ENCODE data around the gene UROC1.

Gene UROC1

GRCh38 chr3:126480861-126481260 is 36.7 kb downstream of the UROC1 start:
- H4K20me1 ChIP-seq (ENCODE audit: insufficient read depth) = no peaks in the 10 kb centered on the region
- H3K79me2 ChIP-seq (ENCODE audit: insufficient read depth, low read depth) = no peaks in the 10 kb centered on the region
- no peak overlapping the region for H3K4me2 ChIP-seq
- H3K4me3 ChIP-seq (IDR thresholded peaks at IDR 0.05; ENCODE audit: insufficient read depth, low read depth, low read length) = no peak overlapping the region
- TF ChIP-seq CTCF (conservative IDR thresholded peaks at IDR 0.05; ENCODE audit: low read depth, low read length) = no peak
- H3K4me1 ChIP-seq (ENCODE audit: low read depth, poor library complexity, severe bottlenecking) = peaks cover 4% of the 10 kb centered on the region
- no peaks in the 10 kb centered on the region for H3K36me3 ChIP-seq (ENCODE audit: insufficient read depth)
- no peak overlapping the region for H3K9ac ChIP-seq
- no peak overlapping the region for H2AFZ ChIP-seq (ENCODE audit: low read depth)
- H3K27me3 ChIP-seq (ENCODE audit: insufficient read depth, low read depth) = no peaks in the 10 kb centered on the region
- no peak overlapping the region for H3K27ac ChIP-seq

GRCh38 chr3:126480206-126480605 is 37.4 kb downstream of the UROC1 start:
- H3K4me3 ChIP-seq (IDR thresholded peaks at IDR 0.05; ENCODE audit: insufficient read depth, low read depth, low read length) = no peak overlapping the region
- no peak overlapping the region for H3K4me2 ChIP-seq
- H3K27ac ChIP-seq = no peak overlapping the region
- no peak for TF ChIP-seq CTCF (conservative IDR thresholded peaks at IDR 0.05; ENCODE audit: low read depth, low read length)
- no peaks in the 10 kb centered on the region for H4K20me1 ChIP-seq (ENCODE audit: insufficient read depth)
- H3K9ac ChIP-seq = no peak overlapping the region
- H3K27me3 ChIP-seq (ENCODE audit: insufficient read depth, low read depth) = no peaks in the 10 kb centered on the region
- H3K79me2 ChIP-seq (ENCODE audit: insufficient read depth, low read depth) = no peaks in the 10 kb centered on the region
- peaks cover 4% of the 10 kb centered on the region for H3K4me1 ChIP-seq (ENCODE audit: low read depth, poor library complexity, severe bottlenecking)
- no peak overlapping the region for H2AFZ ChIP-seq (ENCODE audit: low read depth)
- H3K36me3 ChIP-seq (ENCODE audit: insufficient read depth) = no peaks in the 10 kb centered on the region

- no peak overlapping the region for H3K9ac ChIP-seq
- no peaks in the 10 kb centered on the region for H3K27me3 ChIP-seq (ENCODE audit: insufficient read depth, low read depth)
- no peak for TF ChIP-seq CTCF (conservative IDR thresholded peaks at IDR 0.05; ENCODE audit: low read depth, low read length)
- no peak overlapping the region for H3K4me2 ChIP-seq
- H4K20me1 ChIP-seq (ENCODE audit: insufficient read depth) = no peaks in the 10 kb centered on the region
- H2AFZ ChIP-seq (ENCODE audit: low read depth) = no peak overlapping the region
- H3K79me2 ChIP-seq (ENCODE audit: insufficient read depth, low read depth) = peaks cover 4% of the 10 kb centered on the region; the same call in 1 of the 2 replicates
- H3K36me3 ChIP-seq (ENCODE audit: insufficient read depth) = no peaks in the 10 kb centered on the region
- H3K27ac ChIP-seq = no peak overlapping the region
- H3K4me1 ChIP-seq (ENCODE audit: low read depth, poor library complexity, severe bottlenecking) = peaks cover 5% of the 10 kb centered on the region
- no peak overlapping the region for H3K4me3 ChIP-seq (IDR thresholded peaks at IDR 0.05; ENCODE audit: insufficient read depth, low read depth, low read length)
Observed at GRCh38 chr3:126479642-126480041, 37.9 kb downstream of the UROC1 start.

GRCh38 chr3:126478581-126479310 is 38.8 kb downstream of the UROC1 start:
- no peak overlapping the region for H3K4me2 ChIP-seq
- H4K20me1 ChIP-seq (ENCODE audit: insufficient read depth) = no peaks in the 10 kb centered on the region
- no peak for TF ChIP-seq CTCF (conservative IDR thresholded peaks at IDR 0.05; ENCODE audit: low read depth, low read length)
- H3K79me2 ChIP-seq (ENCODE audit: insufficient read depth, low read depth) = peaks cover 13% of the 10 kb centered on the region
- H3K36me3 ChIP-seq (ENCODE audit: insufficient read depth) = no peaks in the 10 kb centered on the region
- no peak overlapping the region for H3K4me3 ChIP-seq (IDR thresholded peaks at IDR 0.05; ENCODE audit: insufficient read depth, low read depth, low read length)
- no peak overlapping the region for H2AFZ ChIP-seq (ENCODE audit: low read depth)
- H3K9ac ChIP-seq = no peak overlapping the region
- H3K27me3 ChIP-seq (ENCODE audit: insufficient read depth, low read depth) = no peaks in the 10 kb centered on the region
- no peak overlapping the region for H3K27ac ChIP-seq
- peaks cover 14% of the 10 kb centered on the region for H3K4me1 ChIP-seq (ENCODE audit: low read depth, poor library complexity, severe bottlenecking)
